HUES48 (cell line): ENCODE results near the gene MRPS34.
"Not testable (repeated sequence)": the region's sequence is repeated elsewhere in the genome, so short reads cannot be mapped to it uniquely, and the experiment has no call there.

ENCODE experiments used
- H3K27ac ChIP-seq: one replicate; pipeline ENCODE4 v1.7.0; 2013; ENCODE audit warnings: low read depth, low read length, inconsistent platforms
- H3K27me3 ChIP-seq: 2 replicates; pipeline ENCODE4 v1.6.1; 2013; ENCODE audit warnings: mild to moderate bottlenecking, low read length; ENCODE audit not compliant: control insufficient read depth, insufficient read depth
- H3K36me3 ChIP-seq: 2 replicates; pipeline ENCODE4 v1.6.1; 2013; ENCODE audit warnings: low read length; ENCODE audit not compliant: control insufficient read depth, insufficient read depth
- H3K4me1 ChIP-seq: 2 replicates; pipeline ENCODE4 v1.6.1; 2013; ENCODE audit warnings: mild to moderate bottlenecking, low read length; ENCODE audit not compliant: control insufficient read depth, insufficient read depth
- H3K4me3 ChIP-seq: 2 replicates; pipeline ENCODE4 v1.5.1; 2013; ENCODE audit warnings: mild to moderate bottlenecking, low read depth, low read length
- H3K9ac ChIP-seq: 2 replicates; pipeline ENCODE4 v1.6.1; 2013; ENCODE audit warnings: mild to moderate bottlenecking, low read depth, low read length, moderate library complexity
- H3K9me3 ChIP-seq: 2 replicates; pipeline ENCODE4 v1.6.1; 2013; ENCODE audit warnings: low read length; ENCODE audit not compliant: control insufficient read depth, insufficient read depth

MRPS34 gene

GRCh38 chr16:1732551-1732987, 40.4 kb downstream of the MRPS34 start:
- H3K27me3 ChIP-seq, H3K4me3 ChIP-seq, H3K27ac ChIP-seq, H3K9ac ChIP-seq, H3K4me1 ChIP-seq: not testable (repeated sequence)
- H3K9me3 ChIP-seq = peaks cover 33% of the 10 kb centered on the region
- peaks cover 16% of the 10 kb centered on the region for H3K36me3 ChIP-seq

GRCh38 chr16:1732071-1732470, 40.9 kb downstream of the MRPS34 start:
- no peaks in the 10 kb centered on the region for H3K4me1 ChIP-seq
- H3K27me3 ChIP-seq = no peaks in the 10 kb centered on the region
- peaks cover 16% of the 10 kb centered on the region for H3K36me3 ChIP-seq
- H3K9me3 ChIP-seq = peaks cover 28% of the 10 kb centered on the region
- H3K4me3 ChIP-seq = no peak overlapping the region
- H3K27ac ChIP-seq = no peak overlapping the region
- H3K9ac ChIP-seq = no peak overlapping the region; the same call in 1 of the 2 replicates

- Histone ChIP-seq H3K36me3 (peaks cover 16% of the 10 kb centered on the region), H3K9ac (no peak overlapping the region), H3K27me3 (no peaks in the 10 kb centered on the region), H3K9me3 (peaks cover 24% of the 10 kb centered on the region), H3K4me3 (no peak overlapping the region), H3K27ac (no peak overlapping the region), H3K4me1 (no peaks in the 10 kb centered on the region)
Observed at GRCh38 chr16:1731603-1732002, 41.3 kb downstream of the MRPS34 start.

GRCh38 chr16:1731073-1731472, 41.9 kb downstream of the MRPS34 start:
- H3K27me3 ChIP-seq = no peaks in the 10 kb centered on the region
- no peak overlapping the region for H3K9ac ChIP-seq
- H3K4me1 ChIP-seq = no peaks in the 10 kb centered on the region
- no peak overlapping the region for H3K27ac ChIP-seq
- peaks cover 18% of the 10 kb centered on the region for H3K9me3 ChIP-seq
- no peak overlapping the region for H3K4me3 ChIP-seq
- peaks cover 17% of the 10 kb centered on the region for H3K36me3 ChIP-seq

- Histone ChIP-seq H3K4me3 (no peak overlapping the region), H3K27ac (no peak overlapping the region), H3K9ac (no peak overlapping the region), H3K9me3 (peaks cover 2% of the 10 kb centered on the region; the same call in 1 of the 2 replicates), H3K36me3 (peaks cover 20% of the 10 kb centered on the region), H3K27me3 (no peaks in the 10 kb centered on the region), H3K4me1 (no peaks in the 10 kb centered on the region)
Observed at GRCh38 chr16:1729445-1729844, 43.5 kb downstream of the MRPS34 start.

GRCh38 chr16:1729026-1729425, 43.9 kb downstream of the MRPS34 start:
- no peak overlapping the region for H3K27ac ChIP-seq
- no peak overlapping the region for H3K9ac ChIP-seq
- peaks cover 23% of the 10 kb centered on the region for H3K36me3 ChIP-seq
- no peaks in the 10 kb centered on the region for H3K4me1 ChIP-seq
- no peaks in the 10 kb centered on the region for H3K9me3 ChIP-seq
- no peaks in the 10 kb centered on the region for H3K27me3 ChIP-seq
- H3K4me3 ChIP-seq = no peak overlapping the region

- no peak overlapping the region for H3K9ac ChIP-seq
- peaks cover 23% of the 10 kb centered on the region for H3K36me3 ChIP-seq
- H3K9me3 ChIP-seq = no peaks in the 10 kb centered on the region
- no peak overlapping the region for H3K27ac ChIP-seq
- H3K4me1 ChIP-seq = no peaks in the 10 kb centered on the region
- H3K27me3 ChIP-seq = no peaks in the 10 kb centered on the region
- H3K4me3 ChIP-seq = no peak overlapping the region
Observed at GRCh38 chr16:1727651-1728624, 45.0 kb downstream of the MRPS34 start.

GRCh38 chr16:1726661-1727502, 46.1 kb downstream of the MRPS34 start:
- peaks cover 19% of the 10 kb centered on the region for H3K36me3 ChIP-seq
- H3K4me1 ChIP-seq = no peaks in the 10 kb centered on the region
- H3K27ac ChIP-seq = no peak overlapping the region
- no peaks in the 10 kb centered on the region for H3K27me3 ChIP-seq
- H3K9ac ChIP-seq = no peak overlapping the region
- H3K9me3 ChIP-seq = no peaks in the 10 kb centered on the region
- no peak overlapping the region for H3K4me3 ChIP-seq

- Histone ChIP-seq H3K27me3 (no peaks in the 10 kb centered on the region), H3K4me3 (no peak overlapping the region), H3K9me3 (no peaks in the 10 kb centered on the region), H3K27ac (no peak overlapping the region), H3K4me1 (no peaks in the 10 kb centered on the region), H3K36me3 (peaks cover 19% of the 10 kb centered on the region; the same call in 1 of the 2 replicates), H3K9ac (no peak overlapping the region)
Observed at GRCh38 chr16:1724491-1724890, 48.4 kb downstream of the MRPS34 start.

GRCh38 chr16:1723450-1724147, 49.3 kb downstream of the MRPS34 start:
- H3K9me3 ChIP-seq = no peaks in the 10 kb centered on the region
- H3K4me1 ChIP-seq = no peaks in the 10 kb centered on the region
- H3K9ac ChIP-seq = no peak overlapping the region
- H3K36me3 ChIP-seq = peaks cover 12% of the 10 kb centered on the region; the same call in 1 of the 2 replicates
- H3K4me3 ChIP-seq = no peak overlapping the region
- no peak overlapping the region for H3K27ac ChIP-seq
- H3K27me3 ChIP-seq = no peaks in the 10 kb centered on the region
